GM12878 (cell line): ENCODE results near the gene AP1B1. TPM values are rescaled to one million over a fixed set of nuclear protein-coding genes. Genes with fewer than 3 reads are reported as not detected.

Experiments used
- ATAC-seq: fragments of 200-7000 bp; cut with Tn5 transposase; 3 replicates; pipeline ENCODE4 v1.9.1; 2020; ENCODE audit warnings: mild to moderate bottlenecking, moderate library complexity
- BruUV-seq: library from RNA; stranded (reverse); fragments of 400-500 nt; replicated peaks from 2 replicates; lab custom pipeline; 2021; lab: Mats Ljungman, UMichigan
- CTCF ChIA-PET: fragments of 300-600 bp; sonication (Branson Sonifier 250); formaldehyde crosslinking; extraction: SDS; loops from one replicate; lab custom pipeline; 2021; ENCODE audit warnings: inconsistent platforms; lab: Yijun Ruan, JAX
- POLR2A ChIA-PET: fragments of 350-600 bp; formaldehyde crosslinking; extraction: SDS; loops from one replicate; lab custom pipeline; 2021; ENCODE audit warnings: inconsistent platforms; lab: Charles Lee
- RAD21 ChIA-PET: fragments of 300-600 bp; sonication (Branson Sonifier 250); formaldehyde crosslinking; loops from one replicate; lab custom pipeline; 2023; ENCODE audit warnings: antibody characterized with exemption; ENCODE audit not compliant: unreplicated experiment; lab: Charles Lee
- SMC1A ChIA-PET: fragments of 300-600 bp; sonication (Branson Sonifier 250); formaldehyde crosslinking; loops from one replicate; lab custom pipeline; 2023; ENCODE audit not compliant: unreplicated experiment, uncharacterized antibody; lab: Charles Lee
- DNase-seq: peaks from one replicate; pipeline ENCODE4 v3.0.0-alpha.2; 2011; ENCODE audit warnings: low read depth, low spot score
- FAIRE-seq: peaks from 3 replicates; lab custom pipeline; 2011; peaks lifted over from hg19 to GRCh38; lab: Jason Lieb, UNC
- H2AFZ ChIP-seq: 2 replicates; pipeline ENCODE4 v1.6.0; 2011; ENCODE audit warnings: low read depth, low read length, control low read depth; ENCODE audit not compliant: control insufficient read depth
- H3K27ac ChIP-seq: 2 replicates; pipeline ENCODE4 v1.5.1; 2011; ENCODE audit warnings: control low read depth; ENCODE audit not compliant: control insufficient read depth, insufficient read depth
- H3K27me3 ChIP-seq, 2 experiments: replicated peaks in 1 of 2; 2 replicates each; pipeline versions ENCODE4 v1.6.0 to v1.6.1; 2011; ENCODE audit warnings: low read length in 1 of 2; ENCODE audit not compliant: control insufficient read depth in 2 of 2, insufficient read depth in 2 of 2
- H3K36me3 ChIP-seq, 2 experiments: 2 replicates each; pipeline ENCODE4 v1.5.1; 2011; ENCODE audit warnings: low read length in 1 of 2; ENCODE audit not compliant: control insufficient read depth in 2 of 2, insufficient read depth in 2 of 2
- H3K4me1 ChIP-seq: 2 replicates; pipeline ENCODE4 v1.6.1; 2011; ENCODE audit warnings: mild to moderate bottlenecking, low read length, moderate library complexity, mixed read lengths; ENCODE audit not compliant: control insufficient read depth, insufficient read depth
- H3K4me2 ChIP-seq: 2 replicates; pipeline ENCODE4 v1.6.0; 2011; ENCODE audit warnings: control low read depth; ENCODE audit not compliant: control insufficient read depth, insufficient read depth
- H3K4me3 ChIP-seq: fragments of 200-600 bp; sonication (generic); 2 replicates; pipeline ENCODE4 v1.5.1; 2016
- H3K79me2 ChIP-seq: 2 replicates; pipeline ENCODE4 v1.6.0; 2011; ENCODE audit warnings: low read length; ENCODE audit not compliant: control insufficient read depth, insufficient read depth
- H3K9ac ChIP-seq: 2 replicates; pipeline ENCODE4 v1.8.0; 2011; ENCODE audit warnings: low read length, control low read depth, mixed read lengths; ENCODE audit not compliant: control insufficient read depth, insufficient read depth
- H3K9me3 ChIP-seq: replicated peaks from 3 replicates; pipeline ENCODE4 v1.5.1; 2011; ENCODE audit warnings: mild to moderate bottlenecking, low read length; ENCODE audit not compliant: control insufficient read depth, insufficient read depth
- H4K20me1 ChIP-seq: 2 replicates; pipeline ENCODE4 v1.6.0; 2011; ENCODE audit not compliant: control insufficient read depth, insufficient read depth
- E4F1 ChIP-seq: fragments of 450-650 bp; IDR thresholded peaks from 2 replicates; pipeline ENCODE4 v1.6.1; 2018; ENCODE audit warnings: borderline replicate concordance, mild to moderate bottlenecking; ENCODE audit not compliant: partially characterized antibody
- POU2F2 ChIP-seq: IDR thresholded peaks from 3 replicates; pipeline ENCODE4 v1.6.1; 2011; ENCODE audit warnings: low read depth, mild to moderate bottlenecking, low read length, borderline replicate concordance
- SIX5 ChIP-seq: IDR thresholded peaks from 2 replicates; pipeline ENCODE4 v1.6.1; 2011; ENCODE audit warnings: mild to moderate bottlenecking, low read depth, low read length, moderate library complexity; ENCODE audit not compliant: severe bottlenecking
- USF1 ChIP-seq: IDR thresholded peaks from 2 replicates; pipeline ENCODE4 v1.6.1; 2011; ENCODE audit warnings: borderline replicate concordance, low read depth, mild to moderate bottlenecking, moderate library complexity, mixed read lengths, low read length; ENCODE audit not compliant: insufficient read depth; ENCODE audit errors: extremely low read length
- WGBS: methylation state at CpG from one replicate; pipeline ENCODE4 v1.1.6; 2016; ENCODE audit warnings: low lambda C conversion rate; ENCODE audit not compliant: insufficient replicate concordance, insufficient coverage; ENCODE audit errors: missing lambda C conversion rate; 5-methylcytosine and 5-hydroxymethylcytosine counted together
- in situ Hi-C: fragments of 300-500 bp; cut with MboI; formaldehyde crosslinking; loops from 9 replicates; pipeline ENCODE4 v1.14.3; 2018; ENCODE audit warnings: mixed read lengths
- intact Hi-C: fragments of 100-400 bp; cut with micrococcal nuclease; formaldehyde crosslinking; loops from one replicate; pipeline ENCODE4 v1.14.2; 2022; ENCODE audit not compliant: unreplicated experiment
- polyA plus RNA-seq, 11 experiments: library from polyadenylated mRNA; depleted of rRNA in 4 of 11; unstranded in 6 of 11; stranded (reverse) in 5 of 11; fragments of >200 nt; fragmentation: Nextera tagmentation in 4 of 11; fragmentation: Illumina TruSeq in 1 of 11; extraction: Ambion mirVana in 4 of 11; extraction: Trizol in 1 of 11; gene quantifications; 1 replicate in 1 of 11; 2 replicates in 10 of 11; pipeline versions ENCODE4 v1.2.1 to v1.2.3, GENCODE V29; 2011 to 2016; ENCODE audit warnings: inconsistent platforms in 2 of 11, missing spikeins in 2 of 11, low read depth in 1 of 11
- total RNA-seq, 4 experiments: library from RNA; depleted of rRNA in 3 of 4; stranded (reverse); fragments of >200 nt in 3 of 4; fragmentation: Illumina TruSeq in 1 of 4; extraction: Trizol in 1 of 4; gene quantifications; 2 replicates each; pipeline versions ENCODE4 v1.2.1 to v1.2.3, GENCODE V29; 2013 to 2021

AP1B1 gene
- total and polyA plus RNA-seq, 10 of the 15 experiments (the other 5 are each of a cell fraction or from before 2014, with no cell fraction given), result 2.1 to 98.6 (median 57.8) TPM

GRCh38 chr22:29330291-29330690 is 58.1 kb downstream of the AP1B1 start:
- intact Hi-C loops, result no loop called here
- SMC1A ChIA-PET, result no interaction called here

More at GRCh38 chr22:29330291-29330690, 58.1 kb downstream of the AP1B1 start:
- no peak overlapping the region for H2AFZ ChIP-seq
- ChIA-PET CTCF (interaction anchor here (0.6 kb wide), 1 partner anchor 661 kb away, joined by 3 read pairs; no protein-coding TSS in a partner anchor), POLR2A (no interaction called here), RAD21 (no interaction called here)
- H3K79me2 ChIP-seq, result no peaks in the 10 kb centered on the region
- no peaks in the 10 kb centered on the region for H3K9me3 ChIP-seq
- no peak overlapping the region for H3K4me3 ChIP-seq
- no peak overlapping the region for H3K9ac ChIP-seq
- BruUV-seq, result no TSS peak
- no peak for TF ChIP-seq E4F1
- TF ChIP-seq SIX5, result no peak
- TF ChIP-seq POU2F2, result no peak
- TF ChIP-seq USF1, result no peak
- in situ Hi-C loops, result no loop called here
- H4K20me1 ChIP-seq, result no peaks in the 10 kb centered on the region
- no peaks in the 10 kb centered on the region for H3K4me1 ChIP-seq
- 95% methylated on average over 19 of the region's 19 CpGs for whole genome bisulfite sequencing
- no peak for ATAC-seq
- no peak overlapping the region for H3K4me2 ChIP-seq
- no peaks in the 10 kb centered on the region for H3K27me3 ChIP-seq
- no peak for DNase-seq
- H3K27ac ChIP-seq, result no peak overlapping the region
- FAIRE-seq, result no peak
- H3K36me3 ChIP-seq, result peaks cover 5 to 57% of the 10 kb centered on the region in 2 experiments; a peak in 3 of 4 replicates
